GM19468 (cell line): ENCODE data around the gene NXNL2.

Experiments
- ATAC-seq: cut with Tn5 transposase; IDR thresholded peaks from one replicate; pipeline ENCODE4 v1.9.1; 2021; ENCODE audit warnings: mild to moderate bottlenecking, moderate library complexity, moderate number of reproducible peaks; ENCODE audit not compliant: unreplicated experiment; ENCODE audit errors: extremely low read depth

The NXNL2 gene

GRCh38 chr9:88534456-88535225 lies at the start of gene NXNL2:
Gene NXNL2 (plus strand): TSS chr9:88535178. CDS start chr9:88535435, 257 bp downstream.
- ATAC-seq, result no peak

DNA sequence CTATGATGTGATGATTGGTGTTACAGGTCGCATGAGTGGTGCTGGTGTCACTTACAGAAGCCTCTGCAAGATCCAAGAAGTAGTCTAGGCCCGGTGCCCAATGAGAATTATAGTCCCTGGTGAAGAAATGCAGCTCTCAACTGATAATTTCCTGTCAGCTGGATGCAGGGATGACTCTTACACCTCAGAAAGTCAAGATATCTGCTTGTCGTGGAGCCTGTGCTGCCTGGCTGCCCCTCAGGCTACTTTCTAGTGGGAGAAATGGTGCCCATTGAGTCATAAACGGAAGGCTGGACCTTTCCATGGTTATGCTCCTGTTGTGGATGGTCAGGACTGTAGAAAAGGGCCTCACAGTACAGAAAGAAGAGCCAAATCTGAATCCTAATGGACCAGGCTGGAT lies 46.8 kb upstream of the NXNL2 start:
- ATAC-seq, result no peak

DNA sequence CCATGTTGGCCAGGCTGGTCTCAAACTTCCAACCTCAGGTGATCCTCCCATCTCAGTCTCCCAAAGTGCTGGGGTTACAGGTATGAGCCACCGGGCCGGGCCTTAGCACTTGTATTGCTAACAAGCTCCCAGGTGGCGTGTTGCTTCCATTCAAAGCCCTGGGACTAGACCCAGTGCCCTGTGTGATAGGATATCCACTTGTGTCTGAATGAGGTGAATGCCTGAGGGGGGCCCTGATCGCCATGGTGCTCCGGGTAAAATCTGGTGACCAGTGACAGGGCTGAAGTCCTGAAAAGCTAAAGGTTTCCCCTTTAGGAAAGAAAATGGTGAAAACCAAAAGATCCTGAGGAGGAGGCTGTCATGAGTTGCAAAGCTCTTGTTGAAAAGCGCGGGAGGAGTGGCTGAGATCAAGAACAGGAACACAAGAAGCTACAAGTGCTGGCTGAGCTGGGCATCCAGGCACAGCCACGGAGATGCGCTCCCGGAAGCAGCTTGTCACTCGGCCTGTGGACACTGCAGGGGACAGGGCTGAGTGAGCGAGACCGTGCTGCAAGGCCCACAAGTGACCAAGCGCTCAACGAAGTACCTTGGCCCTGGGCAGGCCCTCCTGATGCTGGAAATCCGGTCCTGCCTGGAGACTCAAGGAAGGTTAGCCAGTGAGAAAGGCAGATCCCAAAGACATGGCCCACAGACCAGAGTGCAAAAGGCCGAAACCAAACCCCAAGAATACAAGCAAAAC lies 39.8 kb upstream of the NXNL2 start:
- ATAC-seq, result no peak

DNA sequence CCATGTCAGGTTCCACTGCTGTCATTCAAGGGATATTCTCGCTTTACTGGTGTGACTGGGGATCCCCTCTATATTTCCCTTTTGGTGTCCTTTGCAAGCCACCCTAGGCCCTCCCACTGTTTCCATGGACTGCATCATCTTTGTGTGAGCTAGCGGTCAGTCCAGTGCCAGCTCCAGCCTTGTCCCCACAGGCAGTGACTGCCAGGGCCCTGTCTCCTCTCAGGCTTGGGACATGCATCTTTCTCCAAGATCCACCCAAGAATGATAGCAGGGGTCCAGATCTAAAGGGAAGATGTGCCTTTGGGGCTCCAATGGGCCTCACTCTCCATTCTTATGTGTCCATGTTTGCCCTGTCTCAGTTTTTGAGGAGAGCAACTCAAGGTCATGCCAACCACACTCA lies 37.8 kb upstream of the NXNL2 start:
- ATAC-seq, result no peak

DNA sequence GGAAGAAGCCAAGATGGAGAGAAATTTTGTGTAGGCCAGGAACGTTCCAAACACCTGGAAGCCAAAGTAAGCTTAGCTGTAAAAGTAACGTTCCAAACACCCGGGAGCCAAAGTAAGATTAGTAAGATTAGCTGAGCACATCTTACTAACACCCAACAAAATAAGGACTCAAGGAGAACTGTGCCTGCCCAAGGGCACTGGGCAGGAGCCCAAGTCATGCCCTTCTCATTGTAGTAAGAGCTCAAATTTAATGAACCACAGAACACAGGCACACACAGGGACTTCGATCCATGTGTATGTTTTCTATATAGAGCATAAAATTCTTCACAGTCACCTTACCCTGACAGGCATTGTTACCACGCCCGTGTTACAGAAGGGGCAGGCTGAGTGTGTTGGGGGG lies 36.1 kb upstream of the NXNL2 start:
- no peak for ATAC-seq

GRCh38 chr9:88501086-88501485 lies 33.9 kb upstream of the NXNL2 start:
- no peak for ATAC-seq

GRCh38 chr9:88502552-88503034 lies 32.4 kb upstream of the NXNL2 start:
- no peak for ATAC-seq

GRCh38 chr9:88503081-88503844 lies 31.7 kb upstream of the NXNL2 start:
- ATAC-seq, result no peak

GRCh38 chr9:88503845-88504764 lies 30.9 kb upstream of the NXNL2 start:
- ATAC-seq, result no peak

DNA sequence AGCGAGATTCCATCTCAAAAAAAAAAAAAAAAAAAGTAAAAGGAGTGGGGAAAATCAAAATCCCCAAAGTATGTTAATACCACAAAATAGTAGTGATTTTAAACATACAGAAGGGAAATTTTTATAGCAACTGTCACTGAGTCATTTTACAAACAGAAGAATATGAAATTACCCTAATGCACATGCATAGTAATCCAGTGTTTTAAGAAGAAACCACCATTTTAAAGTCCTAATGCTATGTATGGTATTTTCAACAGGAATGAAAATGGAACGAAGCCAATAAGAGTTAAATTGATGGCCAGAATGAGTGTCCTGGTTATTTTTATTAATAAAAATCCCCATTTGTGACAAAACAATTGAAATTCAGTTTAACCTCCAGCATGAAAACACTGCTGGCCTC lies 26.7 kb upstream of the NXNL2 start:
- ATAC-seq, result no peak

DNA sequence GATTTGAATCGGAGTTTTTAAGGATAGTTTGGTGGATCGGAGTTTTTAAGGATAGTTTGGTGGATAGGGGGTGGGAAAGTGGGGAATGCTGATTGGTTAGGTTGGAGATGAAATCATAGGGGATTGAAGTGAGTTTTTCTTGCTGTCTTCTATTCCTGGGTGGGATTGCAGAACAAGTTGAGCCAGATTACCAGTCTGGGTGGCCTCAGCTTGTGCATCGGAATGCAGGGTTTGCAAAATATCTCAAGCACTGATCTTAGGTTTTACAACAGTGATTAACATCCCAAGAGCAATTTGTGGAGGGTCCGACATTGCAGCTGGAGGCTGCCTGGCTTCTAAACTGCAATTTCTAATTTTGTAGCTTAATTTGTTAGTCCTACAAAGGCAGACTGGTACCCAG lies 23.1 kb upstream of the NXNL2 start:
- ATAC-seq, result no peak

- no peak for ATAC-seq
Observed at GRCh38 chr9:88514247-88514646, 20.7 kb upstream of the NXNL2 start.

DNA sequence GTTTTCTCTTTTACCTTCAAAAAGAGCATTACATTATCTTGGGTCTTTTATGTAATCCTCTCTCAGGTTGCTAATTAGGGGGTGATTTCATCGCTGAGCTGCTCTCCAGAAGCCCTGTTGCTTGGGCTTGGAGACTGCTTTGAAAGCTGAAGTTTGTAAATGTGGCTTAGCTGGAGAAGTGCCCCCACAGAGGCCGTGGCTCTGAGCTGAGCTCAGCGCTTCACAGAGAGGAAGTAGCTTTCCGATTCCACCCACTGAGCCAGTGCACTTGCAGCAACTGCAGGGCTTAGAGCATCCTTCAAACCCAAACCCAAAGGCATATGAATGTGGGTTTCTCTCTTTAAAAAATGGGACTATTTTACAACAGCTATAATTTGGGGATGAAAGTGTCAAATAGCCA lies 13.7 kb upstream of the NXNL2 start:
- ATAC-seq, result no peak

DNA sequence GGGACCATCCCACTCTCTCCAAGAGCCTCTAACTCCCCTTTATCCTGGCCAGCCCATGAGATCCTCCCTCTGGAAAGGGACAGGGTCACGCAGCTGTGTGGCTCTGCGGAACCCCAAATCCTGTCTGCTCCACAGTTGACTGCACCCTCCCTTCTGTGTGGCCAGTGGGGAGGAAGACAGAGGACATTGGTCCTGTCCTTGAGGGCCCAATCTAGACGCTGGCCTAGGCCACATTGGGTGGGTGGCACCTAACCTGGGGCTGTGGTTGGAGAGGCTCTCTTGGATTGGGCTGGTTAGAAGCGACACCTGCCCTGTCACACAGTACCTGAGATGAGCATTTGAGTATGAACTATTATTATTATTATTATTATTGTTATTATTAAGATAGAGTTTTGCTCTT lies 12.6 kb upstream of the NXNL2 start:
- no peak for ATAC-seq

DNA sequence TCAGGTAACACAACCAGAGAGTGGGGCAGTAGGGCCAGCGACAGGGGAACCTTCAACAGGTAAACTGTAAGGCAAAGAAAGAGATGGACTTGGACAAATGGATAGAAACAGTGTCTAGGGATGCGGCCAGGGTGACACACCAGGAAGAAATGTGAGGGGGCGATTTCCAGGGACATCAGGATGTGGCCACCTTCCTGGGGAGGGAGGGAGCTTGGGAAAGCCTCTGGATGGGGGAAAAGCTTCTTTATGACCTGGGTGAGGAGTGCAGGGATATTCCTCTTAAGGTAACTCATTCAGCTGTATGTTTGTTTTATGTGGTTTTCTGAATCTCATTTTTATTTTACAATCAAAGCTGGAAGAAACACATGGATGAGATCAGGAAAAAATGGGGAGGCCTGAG lies 11.9 kb upstream of the NXNL2 start:
- ATAC-seq, result no peak

DNA sequence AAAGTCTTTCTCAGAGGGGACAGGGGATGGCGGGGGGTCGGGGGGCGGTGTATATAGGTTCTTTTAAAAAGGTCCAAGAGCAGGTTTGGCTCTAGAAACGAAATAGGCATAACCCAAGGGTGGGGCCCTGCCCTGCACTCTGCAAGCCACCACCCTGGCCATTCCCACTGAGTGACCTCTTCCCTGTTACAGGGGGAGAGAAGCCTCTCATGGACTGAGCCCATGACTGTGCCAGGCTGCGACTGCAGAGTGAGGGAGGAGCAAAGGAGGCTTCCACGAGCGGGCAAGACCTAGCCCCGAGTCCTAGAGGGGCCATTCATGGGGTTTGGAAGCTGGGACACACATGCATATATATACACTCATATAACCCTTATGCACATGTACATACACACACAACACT lies 10.1 kb upstream of the NXNL2 start:
- no peak for ATAC-seq

- no peak for ATAC-seq
Observed at GRCh38 chr9:88527618-88528017, 7.4 kb upstream of the NXNL2 start.

- ATAC-seq, result no peak
Observed at GRCh38 chr9:88528080-88528790, 6.7 kb upstream of the NXNL2 start.

DNA sequence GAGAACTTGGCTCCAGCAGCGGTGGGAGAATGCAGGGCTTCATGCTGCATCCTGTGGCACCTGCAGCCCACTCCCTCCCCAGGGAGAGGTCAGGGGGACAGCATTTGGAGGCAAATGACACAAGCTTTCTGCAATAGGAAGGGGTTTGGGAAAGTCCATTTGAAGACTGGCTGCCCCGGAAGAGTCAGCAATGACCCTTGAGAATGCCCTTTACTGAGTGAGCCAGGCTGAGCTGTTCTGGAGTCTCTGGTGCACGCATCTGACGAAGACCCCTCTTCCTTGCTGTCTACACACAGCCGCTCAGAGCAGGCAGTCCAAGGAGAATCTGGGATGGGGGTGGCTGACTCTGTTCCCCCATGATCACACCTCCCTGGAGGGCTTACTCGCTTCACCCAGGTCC lies 5.5 kb upstream of the NXNL2 start:
- ATAC-seq, result no peak
